Stromal cell of bone marrow (primary cell): Measurements from ENCODE around the gene P2RX2.
A peak's percentile ranks its signal among the peaks of the same experiment; 100 is the strongest.

Experiments used
- DNase-seq: peaks from one replicate; pipeline ENCODE4 v3.0.0-alpha.2; 2012; ENCODE audit warnings: low read depth

The P2RX2 gene

DNA sequence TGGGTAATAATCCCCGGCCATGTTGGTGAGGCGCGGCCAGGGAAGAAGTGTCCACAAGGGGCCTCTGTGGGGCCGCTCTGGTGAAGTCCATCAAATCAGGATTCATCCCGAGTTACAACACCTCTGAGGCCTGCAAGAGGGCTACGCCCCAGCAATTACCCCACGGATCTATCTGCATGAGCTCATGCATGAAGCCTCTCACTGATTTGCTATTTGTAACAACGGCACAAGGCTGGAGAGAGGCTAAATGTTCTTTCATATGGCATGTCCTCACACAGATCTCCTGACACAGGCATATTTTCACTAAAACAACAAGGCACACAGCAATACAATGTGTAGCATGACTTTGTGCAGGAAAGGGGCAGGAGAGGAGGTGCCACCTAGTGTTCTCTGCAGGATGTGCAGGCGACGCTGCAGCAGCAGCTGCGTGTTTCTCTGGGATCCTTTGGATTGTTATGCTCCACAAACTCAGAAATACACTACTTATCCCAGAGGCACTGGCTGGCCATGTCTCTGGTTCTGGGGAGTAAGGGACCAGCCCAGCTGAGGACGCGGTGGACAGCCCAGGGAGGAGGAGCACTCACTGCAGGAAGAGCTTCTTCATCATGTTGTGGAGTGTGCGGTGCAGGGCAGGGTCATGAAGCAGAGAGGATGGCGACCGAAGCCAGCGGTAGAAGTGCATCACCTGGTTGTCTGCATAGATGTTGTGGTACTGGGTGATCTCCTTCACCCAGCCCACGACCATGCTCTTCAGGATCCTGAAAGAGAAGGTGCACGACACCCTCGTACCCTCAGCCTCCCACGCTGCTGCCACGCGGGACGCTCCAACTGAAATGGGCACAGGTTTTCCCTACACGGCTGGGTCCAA, 20.2 kb downstream of the P2RX2 start:
- peak; percentile 53 for DNase-seq

GRCh38 chr12:132639956-132640520, 21.5 kb downstream of the P2RX2 start:
- no peak for DNase-seq

DNA sequence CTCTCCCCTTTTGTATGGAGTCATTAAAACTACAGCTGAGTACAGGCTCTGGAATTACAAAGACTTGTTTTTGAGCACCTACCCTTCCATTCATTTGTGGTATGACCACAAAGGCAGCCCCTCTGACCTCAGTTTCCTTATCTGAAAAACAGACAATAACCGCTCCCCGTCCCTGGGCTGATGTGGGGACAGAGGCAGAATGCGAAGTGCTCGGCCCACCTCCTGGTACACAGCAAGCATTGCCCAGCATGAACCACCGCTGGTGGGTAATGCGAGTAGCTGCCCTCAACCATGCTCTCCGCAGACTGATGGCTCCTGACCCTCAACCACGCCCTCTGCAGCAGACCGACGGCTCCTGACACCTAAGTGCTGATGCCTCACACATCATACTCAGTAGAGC, 22.4 kb downstream of the P2RX2 start:
- no peak for DNase-seq

GRCh38 chr12:132641811-132642650, 23.5 kb downstream of the P2RX2 start:
- DNase-seq, result no peak

DNA sequence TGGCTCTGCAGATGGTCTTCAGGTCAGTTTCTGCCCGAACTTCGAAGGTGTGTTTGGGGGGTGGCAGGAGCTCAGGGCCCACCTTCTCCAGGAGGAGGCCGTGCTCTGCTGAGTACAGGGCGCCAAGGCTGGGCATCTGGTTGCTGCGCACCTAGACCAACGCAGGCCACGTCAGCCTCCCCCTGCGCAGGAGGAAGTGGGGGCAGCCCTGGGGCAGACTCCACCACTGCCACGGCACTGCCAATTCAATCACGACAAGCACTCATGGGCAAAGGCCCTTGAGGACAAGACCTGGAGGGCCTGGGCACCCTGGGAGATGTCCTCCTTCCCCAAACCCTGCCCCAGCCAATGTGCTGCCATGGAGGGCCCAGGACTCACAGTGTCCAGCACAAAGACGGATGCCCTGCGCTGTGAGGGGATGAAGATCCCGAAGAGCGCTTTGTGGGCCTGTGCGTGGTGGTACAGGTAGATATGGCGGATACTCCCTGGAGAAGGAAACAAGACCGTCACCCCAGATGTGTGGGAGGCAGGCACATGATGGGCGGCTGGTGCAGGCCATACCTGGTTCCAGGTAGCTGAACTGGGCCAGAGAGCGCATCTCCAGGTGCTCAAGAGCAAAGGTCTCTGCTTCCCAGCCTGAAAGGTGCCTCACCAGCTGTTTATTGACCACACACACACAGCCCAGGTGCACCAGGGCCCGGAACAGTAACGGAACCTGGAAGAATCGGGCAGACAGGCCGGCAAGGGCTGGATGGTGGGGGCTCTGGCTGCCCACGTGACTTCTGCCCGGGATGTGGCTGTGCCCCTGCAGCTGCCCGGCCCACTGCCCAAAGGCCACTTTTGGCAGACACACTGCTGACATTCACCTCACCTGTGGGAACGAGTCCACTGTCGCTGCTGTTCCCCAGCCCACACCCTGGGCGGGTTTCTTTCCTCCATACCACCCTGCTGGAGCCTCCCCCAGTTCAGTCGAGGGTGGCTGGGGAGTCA, 24.6 kb downstream of the P2RX2 start:
- DNase-seq, result no peak

GRCh38 chr12:132646850-132647249, 28.3 kb downstream of the P2RX2 start:
- DNase-seq, result no peak

GRCh38 chr12:132647858-132648257, 29.3 kb downstream of the P2RX2 start:
- no peak for DNase-seq

- DNase-seq, result no peak
These were observed 30.1 kb downstream of the P2RX2 start for GRCh38 chr12:132648616-132649225.

GRCh38 chr12:132649226-132649945, 30.8 kb downstream of the P2RX2 start:
- no peak for DNase-seq

GRCh38 chr12:132651444-132652100, 33.0 kb downstream of the P2RX2 start:
- no peak for DNase-seq

- DNase-seq, result no peak
These were observed 35.2 kb downstream of the P2RX2 start for GRCh38 chr12:132653567-132654290.

- DNase-seq, result no peak
These were observed 38.6 kb downstream of the P2RX2 start for GRCh38 chr12:132657004-132657727.

DNA sequence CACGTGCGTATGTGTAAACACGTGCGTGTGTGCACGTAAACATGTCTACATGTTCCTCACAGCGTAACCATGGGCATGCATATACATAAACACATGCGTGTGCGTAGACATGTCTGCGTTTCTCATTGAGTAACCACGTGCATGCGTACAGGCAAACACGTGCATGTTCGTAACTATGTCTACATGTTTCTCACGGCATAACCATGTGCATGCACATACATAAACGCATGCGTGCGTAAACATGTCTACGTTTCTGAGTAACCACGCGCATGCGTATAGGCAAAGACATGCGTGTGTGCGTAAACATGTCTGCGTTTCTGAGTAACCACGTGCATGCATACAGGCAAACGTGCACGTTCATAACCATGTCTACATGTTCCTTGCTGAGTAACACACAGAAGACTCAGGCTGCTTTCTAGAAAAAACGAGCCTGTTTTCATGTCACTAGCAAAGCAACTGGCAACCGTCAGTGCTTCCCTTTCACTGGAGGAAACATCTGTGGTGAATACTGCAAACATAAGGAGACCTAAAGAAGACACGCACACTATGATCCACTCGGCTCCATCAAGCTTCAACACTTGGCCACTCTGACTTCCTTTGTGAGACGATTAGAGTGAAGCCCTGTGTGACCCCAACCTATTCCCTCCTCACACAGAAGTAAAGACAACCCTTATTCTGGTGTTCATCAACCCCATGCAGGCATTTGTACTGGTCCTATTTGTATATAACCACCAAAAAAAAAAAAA, 39.7 kb downstream of the P2RX2 start:
- no peak for DNase-seq

DNA sequence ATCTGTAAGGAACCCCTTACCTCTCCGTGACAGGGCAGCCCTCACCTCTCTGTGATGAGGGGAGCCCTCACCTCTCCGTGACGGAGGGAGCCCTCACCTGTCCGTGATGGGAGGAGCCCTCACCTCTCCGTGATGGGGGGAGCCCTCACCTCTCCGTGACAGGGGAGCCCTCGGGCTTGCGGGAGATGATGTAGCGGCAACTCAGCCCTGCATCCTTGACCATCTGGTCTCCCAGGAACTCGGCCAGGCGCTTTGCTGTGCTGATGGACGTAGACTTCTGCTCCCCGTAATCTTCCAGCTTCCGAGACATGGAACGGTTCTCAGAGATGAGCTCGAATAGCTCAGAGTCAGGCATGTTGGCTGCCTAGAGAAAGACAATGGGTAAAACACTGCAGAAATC, 40.6 kb downstream of the P2RX2 start:
- no peak for DNase-seq

GRCh38 chr12:132660052-132660451, 41.5 kb downstream of the P2RX2 start:
- DNase-seq, result no peak

- no peak for DNase-seq
These were observed 42.4 kb downstream of the P2RX2 start for GRCh38 chr12:132660996-132661395.

GRCh38 chr12:132661972-132662371, 43.4 kb downstream of the P2RX2 start:
- DNase-seq, result no peak
